CD4-positive, alpha-beta T cell (primary cell): ENCODE data around the gene ANGEL1. TPM values are rescaled to one million over a fixed set of nuclear protein-coding genes. Genes with fewer than 3 reads are reported as not detected.

Experiments
- ATAC-seq: fragments of 200-7000 bp; cut with Tn5 transposase; one replicate; pipeline ENCODE4 v1.10.0; 2022; ENCODE audit warnings: mild to moderate bottlenecking; ENCODE audit not compliant: poor library complexity
- CTCF ChIA-PET: fragments of 350-600 bp; sonication (Branson Sonifier 250); formaldehyde crosslinking; loops from one replicate; lab custom pipeline; 2021; ENCODE audit warnings: antibody characterized with exemption, inconsistent platforms; lab: Charles Lee
- POLR2A ChIA-PET: fragments of 350-600 bp; sonication (Branson Sonifier 250); formaldehyde crosslinking; loops from one replicate; lab custom pipeline; 2021; ENCODE audit warnings: antibody characterized with exemption, inconsistent platforms; lab: Charles Lee
- DNase-seq, 14 experiments: peaks; one replicate each; pipeline ENCODE4 v3.0.0-alpha.2; 2013 to 2020; ENCODE audit warnings: mixed read lengths in 2 of 14
- H3K27ac ChIP-seq, 2 donors: one replicate each; pipeline versions ENCODE4 v1.5.1 to v1.7.0; 2013; ENCODE audit warnings: low read length in 2 of 2, low read depth in 1 of 2, mild to moderate bottlenecking in 1 of 2
- H3K27me3 ChIP-seq, 2 experiments: 1 replicate in 1 of 2; 2 replicates in 1 of 2; pipeline versions ENCODE4 v1.6.1 to v1.7.0; 2013; ENCODE audit warnings: low read length in 2 of 2, control low read depth in 1 of 2, mild to moderate bottlenecking in 1 of 2, moderate library complexity in 1 of 2; ENCODE audit not compliant: insufficient read depth in 2 of 2, control insufficient read depth in 1 of 2
- H3K36me3 ChIP-seq: one replicate; pipeline ENCODE4 v1.6.1; 2013; ENCODE audit warnings: low read length, control low read depth; ENCODE audit not compliant: insufficient read depth
- H3K4me1 ChIP-seq: one replicate; pipeline ENCODE4 v1.6.1; 2013; ENCODE audit warnings: low read length, control low read depth; ENCODE audit not compliant: insufficient read depth
- H3K4me3 ChIP-seq: one replicate; pipeline ENCODE4 v1.5.1; 2013; ENCODE audit warnings: mild to moderate bottlenecking, low read length, moderate library complexity
- H3K9me3 ChIP-seq, 2 experiments: 1 replicate in 1 of 2; 2 replicates in 1 of 2; pipeline versions ENCODE4 v1.6.1 to v1.7.0; 2013; ENCODE audit warnings: low read length in 2 of 2, mild to moderate bottlenecking in 2 of 2, control low read depth in 1 of 2, moderate library complexity in 1 of 2; ENCODE audit not compliant: control insufficient read depth in 1 of 2, insufficient read depth in 1 of 2
- H3K27ac Mint-ChIP-seq: one replicate; pipeline ENCODE4 v1.8.0; 2020; ENCODE audit warnings: mixed read lengths
- H3K27me3 Mint-ChIP-seq: one replicate; pipeline ENCODE4 v1.8.0; 2021; ENCODE audit warnings: mixed read lengths
- H3K36me3 Mint-ChIP-seq: one replicate; pipeline ENCODE4 v1.8.0; 2021; ENCODE audit warnings: low read depth, mixed read lengths
- H3K4me1 Mint-ChIP-seq: one replicate; pipeline ENCODE4 v1.8.0; 2021; ENCODE audit warnings: low read depth, mixed read lengths
- H3K4me3 Mint-ChIP-seq: one replicate; pipeline ENCODE4 v1.8.0; 2020; ENCODE audit warnings: mild to moderate bottlenecking, mixed read lengths
- H3K9me3 Mint-ChIP-seq: one replicate; pipeline ENCODE4 v1.8.0; 2020; ENCODE audit warnings: mixed read lengths
- intact Hi-C, 2 experiments: fragments of 100-400 bp; cut with DNase I in 1 of 2; cut with micrococcal nuclease in 1 of 2; formaldehyde crosslinking; loops; one replicate each; pipeline versions ENCODE4 v1.15.1 to v1.9.0; 2023 to 2025; cut with DNase I, micrococcal nuclease
- total RNA-seq, 174 experiments: library from RNA in 2 of 174; stranded (reverse) in 2 of 174; gene quantifications; one replicate each; pipeline ENCODE4 v1.2.3 and lab custom pipeline; 2021 to 2026
- TF ChIP-seq, protein P1 (sequence below): fragments of 200-600 bp; IDR thresholded peaks from one replicate; pipeline ENCODE4 v1.8.0; 2022; ENCODE audit warnings: antibody characterized with exemption, mild to moderate bottlenecking

Gene ANGEL1
- total RNA-seq, 2 experiments from 2014 or later: 10.1 to 10.4 TPM

- POLR2A ChIA-PET: no interaction called here
- H3K36me3 Mint-ChIP-seq: peaks cover 85% of the 10 kb centered on the region
- TF ChIP-seq, protein P1, sequence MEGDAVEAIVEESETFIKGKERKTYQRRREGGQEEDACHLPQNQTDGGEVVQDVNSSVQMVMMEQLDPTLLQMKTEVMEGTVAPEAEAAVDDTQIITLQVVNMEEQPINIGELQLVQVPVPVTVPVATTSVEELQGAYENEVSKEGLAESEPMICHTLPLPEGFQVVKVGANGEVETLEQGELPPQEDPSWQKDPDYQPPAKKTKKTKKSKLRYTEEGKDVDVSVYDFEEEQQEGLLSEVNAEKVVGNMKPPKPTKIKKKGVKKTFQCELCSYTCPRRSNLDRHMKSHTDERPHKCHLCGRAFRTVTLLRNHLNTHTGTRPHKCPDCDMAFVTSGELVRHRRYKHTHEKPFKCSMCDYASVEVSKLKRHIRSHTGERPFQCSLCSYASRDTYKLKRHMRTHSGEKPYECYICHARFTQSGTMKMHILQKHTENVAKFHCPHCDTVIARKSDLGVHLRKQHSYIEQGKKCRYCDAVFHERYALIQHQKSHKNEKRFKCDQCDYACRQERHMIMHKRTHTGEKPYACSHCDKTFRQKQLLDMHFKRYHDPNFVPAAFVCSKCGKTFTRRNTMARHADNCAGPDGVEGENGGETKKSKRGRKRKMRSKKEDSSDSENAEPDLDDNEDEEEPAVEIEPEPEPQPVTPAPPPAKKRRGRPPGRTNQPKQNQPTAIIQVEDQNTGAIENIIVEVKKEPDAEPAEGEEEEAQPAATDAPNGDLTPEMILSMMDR: no peak
- H3K36me3 ChIP-seq: peaks cover 73% of the 10 kb centered on the region
- ATAC-seq (no peak), DNase-seq (no peak)
- no peak overlapping the region for H3K27ac Mint-ChIP-seq
- intact Hi-C loops: no loop called here
- H3K27me3 Mint-ChIP-seq: no peaks in the 10 kb centered on the region
- H3K27me3 ChIP-seq: no peaks in the 10 kb centered on the region
- H3K9me3 Mint-ChIP-seq: no peaks in the 10 kb centered on the region
- CTCF ChIA-PET: interaction anchor here (1.5 kb wide), 1 partner anchor 22 kb away, joined by 5 read pairs; no protein-coding TSS in a partner anchor
- no peak overlapping the region for H3K4me3 ChIP-seq
- H3K4me3 Mint-ChIP-seq: no peak overlapping the region
- H3K4me1 ChIP-seq: peaks cover 11% of the 10 kb centered on the region
- no peak overlapping the region for H3K27ac ChIP-seq
- H3K4me1 Mint-ChIP-seq: peaks cover 18% of the 10 kb centered on the region
- H3K9me3 ChIP-seq: no peaks in the 10 kb centered on the region
These were observed 6.2 kb downstream of the ANGEL1 start for GRCh38 chr14:76806446-76806845.

- H3K4me3 ChIP-seq: no peak overlapping the region
- no peak for DNase-seq
- Mint-ChIP-seq H3K4me1 (no peaks in the 10 kb centered on the region), H3K4me3 (no peak overlapping the region), H3K9me3 (no peaks in the 10 kb centered on the region), H3K36me3 (peaks cover 90% of the 10 kb centered on the region), H3K27me3 (no peaks in the 10 kb centered on the region), H3K27ac (no peak overlapping the region)
- H3K36me3 ChIP-seq: peaks cover 49% of the 10 kb centered on the region
- CTCF ChIA-PET: no interaction called here
- TF ChIP-seq, protein P1: no peak
- intact Hi-C loops: no loop called here
- no peaks in the 10 kb centered on the region for H3K9me3 ChIP-seq
- H3K27me3 ChIP-seq: no peaks in the 10 kb centered on the region
- ATAC-seq: no peak
- no peaks in the 10 kb centered on the region for H3K4me1 ChIP-seq
- POLR2A ChIA-PET: no interaction called here
- H3K27ac ChIP-seq: no peak overlapping the region
These were observed 18.7 kb downstream of the ANGEL1 start for GRCh38 chr14:76793956-76794355.

GRCh38 chr14:76793324-76793723 lies 19.4 kb downstream of the ANGEL1 start:
- TF ChIP-seq, protein P1: no peak
- Histone ChIP-seq H3K4me3 (no peak overlapping the region), H3K9me3 (no peaks in the 10 kb centered on the region), H3K36me3 (peaks cover 51% of the 10 kb centered on the region), H3K27ac (no peak overlapping the region), H3K4me1 (no peaks in the 10 kb centered on the region), H3K27me3 (no peaks in the 10 kb centered on the region)
- H3K9me3 Mint-ChIP-seq: no peaks in the 10 kb centered on the region
- DNase-seq: no peak
- no peak overlapping the region for H3K4me3 Mint-ChIP-seq
- H3K27me3 Mint-ChIP-seq: no peaks in the 10 kb centered on the region
- CTCF ChIA-PET: no interaction called here
- POLR2A ChIA-PET: no interaction called here
- H3K36me3 Mint-ChIP-seq: peaks cover 89% of the 10 kb centered on the region
- intact Hi-C loops: no loop called here
- no peak for ATAC-seq
- H3K4me1 Mint-ChIP-seq: no peaks in the 10 kb centered on the region
- H3K27ac Mint-ChIP-seq: no peak overlapping the region
